DND-41 (cell line): Measurements from ENCODE around the gene ZNF79.

Source experiments
- EZH2 ChIP-seq: IDR thresholded peaks from 3 replicates; pipeline ENCODE4 v1.6.1; 2012; ENCODE audit warnings: borderline replicate concordance, low read depth, mild to moderate bottlenecking, moderate library complexity, low read length, inconsistent platforms; ENCODE audit not compliant: severe bottlenecking
- TF ChIP-seq, protein P1 (sequence below): IDR thresholded peaks from 2 replicates; pipeline ENCODE4 v1.5.1; 2012; ENCODE audit warnings: borderline replicate concordance, low read length, moderate library complexity, mild to moderate bottlenecking; ENCODE audit not compliant: poor library complexity, severe bottlenecking; ENCODE audit errors: extremely low read depth

DNA sequence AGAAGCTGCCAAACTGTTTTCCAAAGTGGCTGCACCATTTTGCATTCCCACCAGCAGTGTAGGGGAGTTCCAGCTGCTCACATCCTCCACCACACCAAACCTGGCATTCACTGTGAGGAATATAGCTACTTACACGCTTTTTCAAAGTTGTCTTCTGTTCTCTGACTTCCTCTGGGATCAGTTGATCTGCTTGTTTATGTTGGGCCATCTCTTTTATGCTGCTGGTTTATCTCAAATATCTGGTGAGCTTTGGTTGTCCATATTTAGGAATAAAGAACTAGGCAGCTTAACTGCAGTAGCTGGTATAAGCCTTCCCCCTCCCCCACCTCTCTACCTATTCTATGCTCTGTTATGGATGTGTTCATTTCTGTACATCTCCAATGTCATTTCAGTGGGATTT is 8.5 kb upstream of the ZNF79 start:
- TF ChIP-seq, protein P1, sequence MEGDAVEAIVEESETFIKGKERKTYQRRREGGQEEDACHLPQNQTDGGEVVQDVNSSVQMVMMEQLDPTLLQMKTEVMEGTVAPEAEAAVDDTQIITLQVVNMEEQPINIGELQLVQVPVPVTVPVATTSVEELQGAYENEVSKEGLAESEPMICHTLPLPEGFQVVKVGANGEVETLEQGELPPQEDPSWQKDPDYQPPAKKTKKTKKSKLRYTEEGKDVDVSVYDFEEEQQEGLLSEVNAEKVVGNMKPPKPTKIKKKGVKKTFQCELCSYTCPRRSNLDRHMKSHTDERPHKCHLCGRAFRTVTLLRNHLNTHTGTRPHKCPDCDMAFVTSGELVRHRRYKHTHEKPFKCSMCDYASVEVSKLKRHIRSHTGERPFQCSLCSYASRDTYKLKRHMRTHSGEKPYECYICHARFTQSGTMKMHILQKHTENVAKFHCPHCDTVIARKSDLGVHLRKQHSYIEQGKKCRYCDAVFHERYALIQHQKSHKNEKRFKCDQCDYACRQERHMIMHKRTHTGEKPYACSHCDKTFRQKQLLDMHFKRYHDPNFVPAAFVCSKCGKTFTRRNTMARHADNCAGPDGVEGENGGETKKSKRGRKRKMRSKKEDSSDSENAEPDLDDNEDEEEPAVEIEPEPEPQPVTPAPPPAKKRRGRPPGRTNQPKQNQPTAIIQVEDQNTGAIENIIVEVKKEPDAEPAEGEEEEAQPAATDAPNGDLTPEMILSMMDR: no peak
- TF ChIP-seq EZH2: no peak
